K562 (cell line): ENCODE measurements around the gene SLC22A23. TPM values are rescaled to one million over a fixed set of nuclear protein-coding genes. Genes with fewer than 3 reads are reported as not detected.

Source experiments
- CEBPZ ChIP-seq: fragments of 150-350 bp; IDR thresholded peaks from 2 replicates; pipeline ENCODE4 v1.6.1; 2014; ENCODE audit warnings: low read depth, mild to moderate bottlenecking, low read length, borderline replicate concordance
- GMEB1 ChIP-seq: fragments of 250-450 bp; sonication (Bioruptor Pico); IDR thresholded peaks from 2 replicates; pipeline ENCODE4 v1.4.0; 2020; ENCODE audit warnings: mild to moderate bottlenecking
- NR2F6 ChIP-seq: fragments of 450-650 bp; formaldehyde crosslinking; IDR thresholded peaks from 2 replicates; pipeline ENCODE4 v1.4.0; 2020; ENCODE audit warnings: mild to moderate bottlenecking
- ZNF583 ChIP-seq: fragments of 250-450 bp; sonication (Bioruptor Pico); IDR thresholded peaks from 2 replicates; pipeline ENCODE4 v1.4.0; 2020
- ZNF668 ChIP-seq: fragments of 250-450 bp; sonication (Bioruptor Pico); IDR thresholded peaks from 2 replicates; pipeline ENCODE4 v1.8.0; 2022; ENCODE audit warnings: mild to moderate bottlenecking, inconsistent platforms
- polyA plus RNA-seq, 8 experiments: library from polyadenylated mRNA; depleted of rRNA in 4 of 8; stranded (reverse) in 5 of 8; unstranded in 3 of 8; fragments of >200 nt; fragmentation: Nextera tagmentation in 2 of 8; fragmentation: Illumina TruSeq in 1 of 8; extraction: Ambion mirVana in 2 of 8; extraction: Trizol in 1 of 8; gene quantifications; 2 replicates each; pipeline versions ENCODE4 v1.2.1 to v1.2.3, GENCODE V29; 2011 to 2014; ENCODE audit warnings: inconsistent platforms in 1 of 8, missing spikeins in 1 of 8
- total RNA-seq, 7 experiments: library from RNA; depleted of rRNA in 6 of 7; stranded (reverse); fragments of >200 nt in 6 of 7; fragmentation: Illumina TruSeq in 2 of 7; extraction: Trizol in 2 of 7; gene quantifications; 2 replicates each; pipeline versions ENCODE4 v1.2.1 to v1.2.3, GENCODE V29; 2011 to 2021; ENCODE audit warnings: low replicate concordance in 1 of 7

The SLC22A23 gene
- total and polyA plus RNA-seq, 9 of the 15 experiments (the other 6 are each of a cell fraction or from before 2014, with no cell fraction given): 0.30 to 8.7 (median 2.5) TPM

- TF ChIP-seq GMEB1: no peak
- no peak for TF ChIP-seq ZNF668 (CRISPR knock-in tag)
- no peak for TF ChIP-seq ZNF583
- no peak for TF ChIP-seq CEBPZ
- TF ChIP-seq NR2F6 (CRISPR knock-in tag): no peak
Observed at GRCh38 chr6:3460253-3460652, 3.4 kb upstream of the SLC22A23 start (continued).
